ENCODE data around the gene DEFB129. TPM values are rescaled to one million over a fixed set of nuclear protein-coding genes. Genes with fewer than 3 reads are reported as not detected.

The DEFB129 gene
- total and polyA plus RNA-seq, 2 experiments from 2014 or later = not detected

DNA sequence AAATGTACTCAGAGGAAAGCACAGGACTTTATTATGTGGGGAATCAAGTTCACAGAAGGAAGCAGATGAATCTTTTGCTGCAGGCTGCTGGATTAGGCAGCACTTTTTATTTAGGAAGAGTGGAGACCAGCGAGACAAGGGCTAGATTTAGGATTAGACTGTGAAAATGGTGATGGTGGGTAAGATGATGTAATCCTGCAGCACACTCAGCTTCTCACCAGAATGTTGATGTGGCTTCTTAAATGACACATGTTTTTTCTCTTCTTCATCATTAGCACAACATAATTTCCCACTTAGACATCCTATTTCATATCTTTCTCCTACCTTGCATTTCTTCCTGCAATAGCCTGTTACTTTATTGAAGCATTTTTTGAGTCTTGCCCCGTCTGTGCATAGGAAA, 39.3 kb upstream of the DEFB129 start (continued):
- no peak for TF ChIP-seq ZNF462 (CRISPR knock-in tag; IDR thresholded peaks at IDR 0.05)
- no peak for TF ChIP-seq EZH2phosphoT487 (IDR thresholded peaks at IDR 0.05; ENCODE audit: unreplicated experiment)
- no peak for TF ChIP-seq ZNF114 (CRISPR knock-in tag; IDR thresholded peaks at IDR 0.05)

DNA sequence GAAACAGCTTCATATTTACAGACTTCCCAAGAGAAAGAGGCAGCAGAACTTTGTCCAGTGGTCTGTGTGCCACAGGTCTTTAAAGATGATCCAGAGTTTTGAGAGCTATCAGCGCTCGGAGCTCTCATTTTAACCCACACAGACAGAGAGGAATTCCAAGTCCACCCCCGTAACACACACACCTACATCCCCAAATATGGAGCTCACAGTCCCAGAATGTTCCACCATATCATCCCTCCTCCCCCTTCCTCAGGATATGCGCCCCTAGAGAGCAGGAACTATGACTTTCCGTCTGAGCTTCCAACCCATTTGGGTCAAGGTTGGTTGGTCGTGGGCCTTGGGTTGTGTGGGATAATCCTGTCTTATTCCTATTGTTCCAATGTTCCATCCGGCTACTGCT, 37.4 kb upstream of the DEFB129 start, which contains the start of gene DEFB128:
DEFB128 (minus strand) TSS at position 101 of the 400 bp plus-strand sequence; CDS start at position 13, 88 bp downstream.
- TF ChIP-seq ZNF462 (CRISPR knock-in tag; IDR thresholded peaks at IDR 0.05) = no peak
- TF ChIP-seq CREB1 (CRISPR knock-in tag; IDR thresholded peaks at IDR 0.05; ENCODE audit: low read depth) = no peak
- Mint-ChIP-seq H3K9me3 (peaks cover 22% of the 10 kb centered on the region), H3K36me3 (ENCODE audit: low read depth) (no peaks in the 10 kb centered on the region), H3K4me3 (no peak within 1 kb of the TSS), H3K27me3 (ENCODE audit: insufficient read depth, low read depth, poor library complexity) (peaks cover 2% of the 10 kb centered on the region), H3K27ac (no peak within 1 kb of the TSS), H3K4me1 (no peaks in the 10 kb centered on the region)
- H3K27ac ChIP-seq (ENCODE audit: low read depth) = no peak within 1 kb of the TSS
- no peaks in the 10 kb centered on the region for H3F3A ChIP-seq (replicated peaks; ENCODE audit: low read depth)
- H3K4me2 ChIP-seq = no peak within 1 kb of the TSS
- peaks cover 7% of the 10 kb centered on the region; the same call in 1 of the 2 replicates for H3K9me2 ChIP-seq (ENCODE audit: insufficient read depth)
- no peaks in the 10 kb centered on the region for H4K20me1 ChIP-seq (replicated peaks; ENCODE audit: insufficient read depth)
- no peak for ATAC-seq
- no peak within 1 kb of the TSS for H2AFZ ChIP-seq
- no peaks in the 10 kb centered on the region for H3K79me2 ChIP-seq (replicated peaks; ENCODE audit: insufficient read depth)
- no peak within 1 kb of the TSS for H3K4me3 ChIP-seq
- peaks cover 2% of the 10 kb centered on the region; the same call in 1 of the 2 replicates for H3K27me3 ChIP-seq (ENCODE audit: insufficient read depth)
- DNase-seq (ENCODE audit: low spot score) = no peak
- H3K36me3 ChIP-seq (ENCODE audit: insufficient read depth) = no peaks in the 10 kb centered on the region
- H3K4me1 ChIP-seq (ENCODE audit: insufficient read depth) = no peaks in the 10 kb centered on the region

All from GM23338 (cell line).